Measurements from ENCODE around the gene DGKK.

The DGKK gene

DNA sequence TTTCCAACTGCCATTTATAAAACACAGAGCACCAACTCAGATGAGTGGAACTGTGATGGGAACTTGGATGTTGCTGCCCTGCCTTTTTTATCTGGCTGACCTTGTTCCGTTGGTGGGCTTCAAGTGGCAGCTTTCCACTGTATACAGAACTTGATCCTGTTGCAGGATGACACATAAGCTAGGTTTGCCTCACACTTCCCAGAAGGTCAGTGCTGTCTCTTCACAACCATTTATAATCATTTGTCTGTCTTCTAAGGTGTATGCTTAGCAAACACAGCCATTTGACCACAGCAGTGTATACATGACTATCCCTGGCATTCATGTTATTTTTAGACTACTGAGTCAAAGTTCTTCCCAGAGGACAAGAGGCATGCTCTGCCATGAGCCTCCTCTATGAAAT is 20.3 kb downstream of the DGKK start:
- FAIRE-seq (no peak), DNase-seq (ENCODE audit: insufficient read length, low spot score) (no peak)
- TF ChIP-seq, protein P1, sequence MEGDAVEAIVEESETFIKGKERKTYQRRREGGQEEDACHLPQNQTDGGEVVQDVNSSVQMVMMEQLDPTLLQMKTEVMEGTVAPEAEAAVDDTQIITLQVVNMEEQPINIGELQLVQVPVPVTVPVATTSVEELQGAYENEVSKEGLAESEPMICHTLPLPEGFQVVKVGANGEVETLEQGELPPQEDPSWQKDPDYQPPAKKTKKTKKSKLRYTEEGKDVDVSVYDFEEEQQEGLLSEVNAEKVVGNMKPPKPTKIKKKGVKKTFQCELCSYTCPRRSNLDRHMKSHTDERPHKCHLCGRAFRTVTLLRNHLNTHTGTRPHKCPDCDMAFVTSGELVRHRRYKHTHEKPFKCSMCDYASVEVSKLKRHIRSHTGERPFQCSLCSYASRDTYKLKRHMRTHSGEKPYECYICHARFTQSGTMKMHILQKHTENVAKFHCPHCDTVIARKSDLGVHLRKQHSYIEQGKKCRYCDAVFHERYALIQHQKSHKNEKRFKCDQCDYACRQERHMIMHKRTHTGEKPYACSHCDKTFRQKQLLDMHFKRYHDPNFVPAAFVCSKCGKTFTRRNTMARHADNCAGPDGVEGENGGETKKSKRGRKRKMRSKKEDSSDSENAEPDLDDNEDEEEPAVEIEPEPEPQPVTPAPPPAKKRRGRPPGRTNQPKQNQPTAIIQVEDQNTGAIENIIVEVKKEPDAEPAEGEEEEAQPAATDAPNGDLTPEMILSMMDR (IDR thresholded peaks at IDR 0.05; ENCODE audit: insufficient read depth, missing control alignments): no peak

GRCh38 chrX:50448565-50448964 is 22.1 kb downstream of the DGKK start:
- no peak for DNase-seq (ENCODE audit: insufficient read length, low spot score)
- TF ChIP-seq, protein P1 (IDR thresholded peaks at IDR 0.05; ENCODE audit: insufficient read depth, missing control alignments): no peak
- no peak for FAIRE-seq

- FAIRE-seq (no peak), DNase-seq (ENCODE audit: insufficient read length, low spot score) (no peak)
- TF ChIP-seq, protein P1 (IDR thresholded peaks at IDR 0.05; ENCODE audit: insufficient read depth, missing control alignments): no peak
These were observed 23.1 kb downstream of the DGKK start for GRCh38 chrX:50447535-50447934.

DNA sequence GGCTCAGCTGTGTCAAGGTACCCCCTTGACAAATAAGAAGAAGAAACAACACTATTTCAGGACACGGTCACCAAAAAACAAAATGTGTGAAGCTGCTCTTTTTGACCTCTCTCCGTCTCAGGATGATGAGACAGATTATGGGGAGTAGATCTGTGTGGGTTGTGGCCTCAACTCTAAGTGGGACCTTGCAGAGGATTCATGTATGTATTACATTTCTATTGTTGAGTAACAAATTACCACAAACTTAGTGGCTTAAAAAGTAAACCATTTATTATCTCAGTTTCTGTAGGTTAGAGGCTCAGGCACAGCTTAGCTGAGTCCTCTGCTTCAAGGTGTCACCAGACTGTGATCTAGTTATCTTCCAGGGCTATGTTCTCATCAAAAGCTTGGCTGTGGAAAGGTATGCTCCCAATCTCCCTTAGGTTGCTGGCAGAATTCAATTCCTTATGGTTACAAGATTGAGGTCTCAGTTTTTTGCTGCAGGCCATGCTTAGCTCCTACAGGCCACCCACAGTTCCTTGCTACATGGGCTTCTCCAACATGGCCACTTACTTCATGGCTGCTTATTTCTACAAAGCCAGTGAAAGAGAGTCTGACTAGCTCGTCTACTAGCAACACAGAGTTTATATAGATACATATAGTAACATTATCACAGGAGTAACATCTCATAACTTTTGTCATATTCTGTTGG is 28.1 kb downstream of the DGKK start:
- DNase-seq (ENCODE audit: insufficient read length, low spot score): no peak
- FAIRE-seq: no peak
- TF ChIP-seq, protein P1 (IDR thresholded peaks at IDR 0.05; ENCODE audit: insufficient read depth, missing control alignments): no peak

DNA sequence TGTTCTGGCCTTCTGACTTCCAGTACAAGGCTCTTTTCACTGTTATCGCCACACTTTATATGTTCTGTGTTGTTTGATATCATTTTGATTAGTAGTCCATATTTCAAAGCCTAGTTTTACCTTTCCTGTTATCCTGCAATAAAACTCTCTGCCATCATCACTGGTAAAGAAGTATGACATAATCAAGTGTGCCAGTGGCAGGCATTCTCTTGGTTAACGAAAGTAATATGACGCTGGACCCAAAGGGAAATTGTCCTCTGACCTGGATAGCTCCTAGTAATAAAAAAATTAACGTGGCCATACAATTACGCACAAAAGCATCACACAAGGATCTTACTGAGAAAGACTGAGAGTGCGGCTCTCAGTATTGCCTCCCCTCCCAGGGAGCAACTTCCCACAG is 33.8 kb downstream of the DGKK start:
- FAIRE-seq: no peak
- no peak for DNase-seq (ENCODE audit: insufficient read length, low spot score)
- TF ChIP-seq, protein P1 (IDR thresholded peaks at IDR 0.05; ENCODE audit: insufficient read depth, missing control alignments): no peak

DNA sequence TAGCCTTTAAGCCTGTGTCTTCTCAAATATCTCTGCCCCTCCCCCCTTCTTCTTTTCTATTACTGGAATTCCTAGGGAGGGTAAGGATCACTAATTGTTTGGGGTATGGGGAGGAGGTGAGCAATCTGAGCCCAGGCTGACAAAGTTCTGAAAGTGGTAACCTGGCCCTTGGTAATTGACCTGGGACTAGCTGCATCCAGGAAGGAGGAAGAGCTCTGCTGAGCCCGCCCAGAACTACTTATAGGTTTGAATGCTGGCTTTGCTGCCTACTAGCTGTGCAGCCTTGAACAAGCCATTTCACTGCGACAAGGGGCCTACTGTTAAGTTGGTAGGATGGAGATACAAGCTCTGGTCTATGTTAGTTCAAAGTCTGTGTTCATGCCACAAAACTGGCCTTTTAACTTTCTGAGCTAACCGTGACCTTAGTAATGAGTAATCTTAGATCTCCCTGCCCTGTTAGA is 37.8 kb downstream of the DGKK start:
- DNase-seq (ENCODE audit: insufficient read length, low spot score) (no peak), FAIRE-seq (no peak)
- TF ChIP-seq, protein P1 (IDR thresholded peaks at IDR 0.05; ENCODE audit: insufficient read depth, missing control alignments): no peak

- FAIRE-seq (no peak), DNase-seq (ENCODE audit: insufficient read length, low spot score) (no peak)
- TF ChIP-seq, protein P1 (IDR thresholded peaks at IDR 0.05; ENCODE audit: insufficient read depth, missing control alignments): no peak
These were observed 39.0 kb downstream of the DGKK start for GRCh38 chrX:50431623-50432022.
